Panc1 (cell line): ENCODE measurements around the gene PTCD2.

ENCODE experiments used
- POLR2AphosphoS5 ChIP-seq: IDR thresholded peaks from 2 replicates; pipeline ENCODE4 v1.6.1; 2012; ENCODE audit warnings: mild to moderate bottlenecking, low read depth, low read length, moderate library complexity
- TF ChIP-seq, protein P1 (sequence below): fragments of 450-650 bp; IDR thresholded peaks from 2 replicates; pipeline ENCODE4 v1.5.1; 2017; ENCODE audit warnings: mild to moderate bottlenecking

DNA sequence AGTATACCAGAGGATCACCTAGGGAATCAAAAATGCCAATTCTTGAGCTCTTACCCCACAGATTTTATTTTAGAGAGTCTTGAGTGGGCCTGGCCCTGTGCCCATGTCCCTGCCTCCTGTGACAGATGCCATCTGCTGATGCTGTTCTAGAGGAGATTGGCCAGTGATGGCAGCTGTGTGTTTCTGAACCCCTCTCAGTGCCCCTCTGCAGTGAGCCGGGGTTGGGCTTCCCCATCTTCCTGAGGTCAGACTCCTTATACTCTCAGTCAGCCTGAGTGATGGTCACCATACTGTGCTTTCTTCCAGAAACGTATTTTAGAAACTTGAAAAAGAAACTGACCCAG is 6.1 kb downstream of the PTCD2 start:
- TF ChIP-seq, protein P1, sequence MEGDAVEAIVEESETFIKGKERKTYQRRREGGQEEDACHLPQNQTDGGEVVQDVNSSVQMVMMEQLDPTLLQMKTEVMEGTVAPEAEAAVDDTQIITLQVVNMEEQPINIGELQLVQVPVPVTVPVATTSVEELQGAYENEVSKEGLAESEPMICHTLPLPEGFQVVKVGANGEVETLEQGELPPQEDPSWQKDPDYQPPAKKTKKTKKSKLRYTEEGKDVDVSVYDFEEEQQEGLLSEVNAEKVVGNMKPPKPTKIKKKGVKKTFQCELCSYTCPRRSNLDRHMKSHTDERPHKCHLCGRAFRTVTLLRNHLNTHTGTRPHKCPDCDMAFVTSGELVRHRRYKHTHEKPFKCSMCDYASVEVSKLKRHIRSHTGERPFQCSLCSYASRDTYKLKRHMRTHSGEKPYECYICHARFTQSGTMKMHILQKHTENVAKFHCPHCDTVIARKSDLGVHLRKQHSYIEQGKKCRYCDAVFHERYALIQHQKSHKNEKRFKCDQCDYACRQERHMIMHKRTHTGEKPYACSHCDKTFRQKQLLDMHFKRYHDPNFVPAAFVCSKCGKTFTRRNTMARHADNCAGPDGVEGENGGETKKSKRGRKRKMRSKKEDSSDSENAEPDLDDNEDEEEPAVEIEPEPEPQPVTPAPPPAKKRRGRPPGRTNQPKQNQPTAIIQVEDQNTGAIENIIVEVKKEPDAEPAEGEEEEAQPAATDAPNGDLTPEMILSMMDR: no peak
- no peak for TF ChIP-seq POLR2AphosphoS5
